BLaER1 treated with 17β-estradiol and CSF1 and Interleukin-3, amounts not matched to agents 10 nM and 100 nM (cell line): Measurements from ENCODE around the gene RPP30.

Source experiments
- H3K27ac ChIP-seq, 11 experiments: shearing (Covaris generic); formaldehyde crosslinking; 2 replicates each; pipeline ENCODE4 v1.8.1; 2022
- H3K27me3 ChIP-seq, 11 experiments: shearing (Covaris generic); formaldehyde crosslinking; 2 replicates each; pipeline ENCODE4 v1.8.1; 2022
- H3K36me3 ChIP-seq, 11 experiments: shearing (Covaris generic); formaldehyde crosslinking; 2 replicates each; pipeline ENCODE4 v1.8.1; 2022
- H3K4me1 ChIP-seq, 10 experiments: shearing (Covaris generic); formaldehyde crosslinking; 2 replicates each; pipeline ENCODE4 v1.8.1; 2022
- H3K4me2 ChIP-seq, 11 experiments: shearing (Covaris generic); formaldehyde crosslinking; 2 replicates each; pipeline ENCODE4 v1.8.1; 2022
- H3K4me3 ChIP-seq, 10 experiments: shearing (Covaris generic); formaldehyde crosslinking; 2 replicates each; pipeline ENCODE4 v1.8.1; 2022
- H3K9ac ChIP-seq, 11 experiments: shearing (Covaris generic); formaldehyde crosslinking; 2 replicates each; pipeline ENCODE4 v1.8.1; 2022
- H3K9me3 ChIP-seq, 11 experiments: shearing (Covaris generic); formaldehyde crosslinking; replicated peaks in 1 of 11; 2 replicates each; pipeline ENCODE4 v1.8.1; 2022
- H4K20me1 ChIP-seq, 11 experiments: shearing (Covaris generic); formaldehyde crosslinking; 2 replicates each; pipeline ENCODE4 v1.8.1; 2022
- Cebpa-rat ChIP-seq, 11 experiments: shearing (Covaris generic); IDR thresholded peaks; 2 replicates each; pipeline ENCODE4 v1.8.1; 2022

RPP30 gene

GRCh38 chr10:90871766-90872647 is at the start of gene RPP30:
Gene RPP30 (plus strand): TSS chr10:90871974. CDS start chr10:90871987, 13 bp downstream.
- peak within 1 kb of the TSS; percentile 80 to 90 (median 86) for H3K9ac ChIP-seq
- no peak for TF ChIP-seq Cebpa-rat (IDR thresholded peaks at IDR 0.05)
- H3K4me1 ChIP-seq: peaks cover 21 to 32% (median 27%) of the 10 kb centered on the region in 10 experiments
- peaks cover 0 to 25% (median 10%) of the 10 kb centered on the region in 11 experiments; a peak in 9 of 22 replicates for H4K20me1 ChIP-seq
- H3K4me2 ChIP-seq: peak within 1 kb of the TSS; percentile 90 to 98 (median 94)
- no peaks in the 10 kb centered on the region for H3K27me3 ChIP-seq
- peaks cover 15 to 25% (median 18%) of the 10 kb centered on the region in 11 experiments for H3K36me3 ChIP-seq
- peak within 1 kb of the TSS; percentile 76 to 98 (median 88) for H3K4me3 ChIP-seq
- peaks cover 5 to 14% (median 12%) of the 10 kb centered on the region in 11 experiments for H3K9me3 ChIP-seq
- H3K27ac ChIP-seq: peak within 1 kb of the TSS; percentile 52 to 88 (median 77); a peak in 21 of 22 replicates

GRCh38 chr10:90822508-90822907 is 49.3 kb upstream of the RPP30 start:
- H4K20me1 ChIP-seq: peaks cover 0 to 52% (median 0%) of the 10 kb centered on the region in 11 experiments; a peak in 3 of 22 replicates
- H3K36me3 ChIP-seq: peaks cover 0 to 40% (median 0%) of the 10 kb centered on the region in 11 experiments; a peak in 7 of 22 replicates
- H3K4me2 ChIP-seq: no peak overlapping the region
- peaks cover 0 to 36% (median 0%) of the 10 kb centered on the region in 10 experiments; a peak in 6 of 20 replicates for H3K4me1 ChIP-seq
- H3K27me3 ChIP-seq: no peaks in the 10 kb centered on the region
- no peak overlapping the region for H3K4me3 ChIP-seq
- no peak overlapping the region for H3K27ac ChIP-seq
- no peak for TF ChIP-seq Cebpa-rat (IDR thresholded peaks at IDR 0.05)
- H3K9me3 ChIP-seq: peaks cover 30 to 66% (median 47%) of the 10 kb centered on the region in 11 experiments
- H3K9ac ChIP-seq: no peak overlapping the region

- H3K27me3 ChIP-seq: no peaks in the 10 kb centered on the region
- no peak overlapping the region for H3K4me2 ChIP-seq
- H3K27ac ChIP-seq: no peak overlapping the region
- no peak overlapping the region for H3K9ac ChIP-seq
- no peak for TF ChIP-seq Cebpa-rat (IDR thresholded peaks at IDR 0.05)
- no peaks in the 10 kb centered on the region for H3K4me1 ChIP-seq
- H4K20me1 ChIP-seq: peaks cover 0 to 57% (median 0%) of the 10 kb centered on the region in 11 experiments; a peak in 5 of 22 replicates
- no peak overlapping the region for H3K4me3 ChIP-seq
- peaks cover 0 to 43% (median 0%) of the 10 kb centered on the region in 11 experiments; a peak in 7 of 22 replicates for H3K36me3 ChIP-seq
- H3K9me3 ChIP-seq: peaks cover 7 to 28% (median 21%) of the 10 kb centered on the region in 11 experiments; a peak in 20 of 22 replicates
Measured at GRCh38 chr10:90832111-90832510, 39.7 kb upstream of the RPP30 start.

- H3K4me3 ChIP-seq: no peak overlapping the region
- H3K9ac ChIP-seq: no peak overlapping the region
- no peak overlapping the region for H3K27ac ChIP-seq
- H3K4me2 ChIP-seq: no peak overlapping the region
- H3K4me1 ChIP-seq: no peaks in the 10 kb centered on the region
- peaks cover 0 to 43% (median 0%) of the 10 kb centered on the region in 11 experiments; a peak in 6 of 22 replicates for H3K36me3 ChIP-seq
- H4K20me1 ChIP-seq: peaks cover 0 to 79% (median 0%) of the 10 kb centered on the region in 11 experiments; a peak in 5 of 22 replicates
- no peak for TF ChIP-seq Cebpa-rat (IDR thresholded peaks at IDR 0.05)
- no peaks in the 10 kb centered on the region for H3K27me3 ChIP-seq
- peaks cover 3 to 24% (median 20%) of the 10 kb centered on the region in 11 experiments; a peak in 20 of 22 replicates for H3K9me3 ChIP-seq
Measured at GRCh38 chr10:90834326-90834725, 37.4 kb upstream of the RPP30 start.

- TF ChIP-seq Cebpa-rat (IDR thresholded peaks at IDR 0.05): no peak
- H3K9me3 ChIP-seq: peaks cover 2 to 14% (median 10%) of the 10 kb centered on the region in 11 experiments; a peak in 20 of 22 replicates
- H3K4me3 ChIP-seq: no peak overlapping the region
Measured at GRCh38 chr10:90837486-90837885, 34.3 kb upstream of the RPP30 start.

DNA sequence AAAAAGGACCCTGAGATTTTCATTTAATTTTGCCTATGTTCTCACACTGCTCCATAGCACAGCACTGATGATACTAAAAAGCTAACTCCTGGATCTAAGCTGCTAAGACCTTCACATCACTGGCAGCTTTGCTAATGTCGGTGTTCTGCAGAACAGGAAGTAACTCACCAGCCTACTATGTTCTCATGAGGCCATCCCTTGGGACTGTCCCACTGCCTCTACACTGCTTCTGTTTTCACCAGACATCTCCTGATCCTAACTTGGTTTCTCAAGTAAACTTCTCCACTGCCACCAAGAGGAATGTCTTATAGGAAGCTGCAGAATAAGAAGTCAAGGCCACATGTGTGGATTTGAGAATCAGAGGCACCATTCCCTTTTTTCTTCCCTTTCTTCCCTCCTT is 29.0 kb upstream of the RPP30 start:
- TF ChIP-seq Cebpa-rat (IDR thresholded peaks at IDR 0.05): no peak
- H3K4me3 ChIP-seq: no peak overlapping the region
- H3K36me3 ChIP-seq: peaks cover 0 to 28% (median 0%) of the 10 kb centered on the region in 11 experiments; a peak in 4 of 22 replicates
- no peak overlapping the region for H3K27ac ChIP-seq
- no peaks in the 10 kb centered on the region for H3K27me3 ChIP-seq
- peak overlapping the region; percentile 7 to 62 (median 28); a peak in 16 of 22 replicates for H3K4me2 ChIP-seq
- H4K20me1 ChIP-seq: peaks cover 0 to 64% (median 0%) of the 10 kb centered on the region in 11 experiments; a peak in 5 of 22 replicates
- peaks cover 0 to 18% (median 8%) of the 10 kb centered on the region in 11 experiments; a peak in 8 of 22 replicates for H3K9me3 ChIP-seq
- H3K9ac ChIP-seq: no peak overlapping the region
- H3K4me1 ChIP-seq: peaks cover 5 to 43% (median 8%) of the 10 kb centered on the region in 10 experiments; a peak in 18 of 20 replicates

More at GRCh38 chr10:90837486-90837885, 34.3 kb upstream of the RPP30 start:
- H3K36me3 ChIP-seq: peaks cover 0 to 34% (median 0%) of the 10 kb centered on the region in 11 experiments; a peak in 5 of 22 replicates
- H3K9ac ChIP-seq: no peak overlapping the region
- H3K4me2 ChIP-seq: no peak overlapping the region
- H4K20me1 ChIP-seq: peaks cover 0 to 91% (median 0%) of the 10 kb centered on the region in 11 experiments; a peak in 5 of 22 replicates
- H3K27ac ChIP-seq: no peak overlapping the region
- peaks cover 0 to 3% (median under 1%) of the 10 kb centered on the region in 10 experiments; a peak in 7 of 20 replicates for H3K4me1 ChIP-seq
- no peaks in the 10 kb centered on the region for H3K27me3 ChIP-seq

GRCh38 chr10:90845726-90846125 is 26.0 kb upstream of the RPP30 start:
- H4K20me1 ChIP-seq: peaks cover 0 to 51% (median 0%) of the 10 kb centered on the region in 11 experiments; a peak in 5 of 22 replicates
- H3K4me3 ChIP-seq: no peak overlapping the region
- no peak overlapping the region for H3K9ac ChIP-seq
- peaks cover 2 to 32% (median 20%) of the 10 kb centered on the region in 11 experiments for H3K9me3 ChIP-seq
- peak overlapping the region in 1 of 11 experiments; percentile 71; a peak in 2 of 22 replicates for H3K4me2 ChIP-seq
- no peak overlapping the region for H3K27ac ChIP-seq
- peaks cover 0 to 27% (median 0%) of the 10 kb centered on the region in 11 experiments; a peak in 4 of 22 replicates for H3K36me3 ChIP-seq
- peaks cover 5 to 68% (median 8%) of the 10 kb centered on the region in 10 experiments; a peak in 18 of 20 replicates for H3K4me1 ChIP-seq
- H3K27me3 ChIP-seq: no peaks in the 10 kb centered on the region
- no peak for TF ChIP-seq Cebpa-rat (IDR thresholded peaks at IDR 0.05)

DNA sequence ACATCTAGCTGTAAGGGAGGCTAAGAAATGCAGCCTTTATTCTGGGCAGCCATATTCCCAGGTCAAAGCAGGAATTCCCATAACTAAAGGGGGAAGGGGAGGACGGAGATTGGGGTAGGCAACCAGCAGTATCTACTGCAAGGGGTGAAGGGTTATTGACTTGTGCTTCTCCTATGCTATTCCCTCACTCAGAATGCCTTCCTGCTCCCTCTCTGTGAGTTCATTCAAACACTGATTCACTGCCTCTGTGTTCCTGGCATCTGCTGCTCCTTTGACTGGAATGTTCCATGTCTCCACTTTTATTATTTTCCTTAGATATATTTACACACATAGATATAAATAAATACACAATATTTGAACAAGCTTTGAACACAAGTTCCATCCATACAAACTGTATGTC is 25.0 kb upstream of the RPP30 start:
- peak overlapping the region in 4 of 11 experiments; percentile 19 to 77 (median 70); a peak in 8 of 22 replicates for H3K4me2 ChIP-seq
- TF ChIP-seq Cebpa-rat (IDR thresholded peaks at IDR 0.05): no peak
- no peak overlapping the region for H3K4me3 ChIP-seq
- H3K36me3 ChIP-seq: peaks cover 0 to 31% (median 0%) of the 10 kb centered on the region in 11 experiments; a peak in 5 of 22 replicates
- no peaks in the 10 kb centered on the region for H3K27me3 ChIP-seq
- H4K20me1 ChIP-seq: peaks cover 0 to 43% (median 0%) of the 10 kb centered on the region in 11 experiments; a peak in 5 of 22 replicates
- peaks cover 5 to 68% (median 8%) of the 10 kb centered on the region in 10 experiments; a peak in 18 of 20 replicates for H3K4me1 ChIP-seq
- H3K9ac ChIP-seq: no peak overlapping the region
- H3K27ac ChIP-seq: peak overlapping the region in 2 of 11 experiments; percentile 21 to 54; a peak in 2 of 22 replicates
- peaks cover 12 to 40% (median 30%) of the 10 kb centered on the region in 11 experiments for H3K9me3 ChIP-seq
